ENCODE measurements around the gene ATXN7. TPM values are rescaled to one million over a fixed set of nuclear protein-coding genes. Genes with fewer than 3 reads are reported as not detected.

The ATXN7 gene
- total and polyA plus RNA-seq, 2 experiments from 2014 or later = 3.0 to 14.4 TPM

DNA sequence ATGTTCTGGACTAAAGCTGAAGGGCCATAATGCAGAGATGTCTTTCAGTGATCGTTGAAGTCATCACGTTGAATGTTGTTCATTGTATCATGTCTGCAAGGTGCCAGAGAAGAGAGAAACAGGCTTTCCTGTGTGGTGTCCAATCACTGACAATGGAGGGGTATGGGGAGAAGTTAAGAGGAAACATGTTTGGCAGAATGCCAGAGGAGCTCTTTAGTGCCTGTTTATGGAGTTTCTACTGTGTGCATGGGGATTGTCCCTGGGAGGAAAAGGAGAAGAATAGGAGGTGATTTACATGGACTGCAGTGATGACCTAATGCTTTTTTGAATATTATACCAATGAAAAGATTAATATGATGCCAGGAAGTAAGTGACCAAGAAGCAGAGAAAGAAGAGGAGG, 36.8 kb downstream of the ATXN7 start:
- H2AFZ ChIP-seq = no peak overlapping the region
- TF ChIP-seq EZH2 (IDR thresholded peaks at IDR 0.05; ENCODE audit: borderline replicate concordance) (no peak), EZH2phosphoT487 (IDR thresholded peaks at IDR 0.05; ENCODE audit: low read depth, severe bottlenecking, unreplicated experiment) (no peak)
- TF ChIP-seq, protein P1, sequence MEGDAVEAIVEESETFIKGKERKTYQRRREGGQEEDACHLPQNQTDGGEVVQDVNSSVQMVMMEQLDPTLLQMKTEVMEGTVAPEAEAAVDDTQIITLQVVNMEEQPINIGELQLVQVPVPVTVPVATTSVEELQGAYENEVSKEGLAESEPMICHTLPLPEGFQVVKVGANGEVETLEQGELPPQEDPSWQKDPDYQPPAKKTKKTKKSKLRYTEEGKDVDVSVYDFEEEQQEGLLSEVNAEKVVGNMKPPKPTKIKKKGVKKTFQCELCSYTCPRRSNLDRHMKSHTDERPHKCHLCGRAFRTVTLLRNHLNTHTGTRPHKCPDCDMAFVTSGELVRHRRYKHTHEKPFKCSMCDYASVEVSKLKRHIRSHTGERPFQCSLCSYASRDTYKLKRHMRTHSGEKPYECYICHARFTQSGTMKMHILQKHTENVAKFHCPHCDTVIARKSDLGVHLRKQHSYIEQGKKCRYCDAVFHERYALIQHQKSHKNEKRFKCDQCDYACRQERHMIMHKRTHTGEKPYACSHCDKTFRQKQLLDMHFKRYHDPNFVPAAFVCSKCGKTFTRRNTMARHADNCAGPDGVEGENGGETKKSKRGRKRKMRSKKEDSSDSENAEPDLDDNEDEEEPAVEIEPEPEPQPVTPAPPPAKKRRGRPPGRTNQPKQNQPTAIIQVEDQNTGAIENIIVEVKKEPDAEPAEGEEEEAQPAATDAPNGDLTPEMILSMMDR (IDR thresholded peaks at IDR 0.05; ENCODE audit: poor library complexity) = no peak
- WGBS (ENCODE audit: low lambda C conversion rate, missing lambda C conversion rate) = 65% methylated on average over 2 of the region's 2 CpGs
- H3K4me2 ChIP-seq = no peak overlapping the region
- H3K79me2 ChIP-seq = peaks cover 5% of the 10 kb centered on the region
- no peaks in the 10 kb centered on the region for H3K9me3 ChIP-seq (ENCODE audit: low read depth)
- no peaks in the 10 kb centered on the region for H3K27me3 ChIP-seq
- no peaks in the 10 kb centered on the region for H3K36me3 ChIP-seq (replicated peaks; ENCODE audit: insufficient read depth, low read depth)
- peaks cover 5% of the 10 kb centered on the region for H4K20me1 ChIP-seq (ENCODE audit: insufficient read depth, poor library complexity, severe bottlenecking)
- DNase-seq (ENCODE audit: low spot score) = peak; percentile 20
- H3K4me3 ChIP-seq = no peak overlapping the region
- no peaks in the 10 kb centered on the region for H3K9me2 ChIP-seq (replicated peaks; ENCODE audit: insufficient read depth)
- H3K27ac ChIP-seq = no peak overlapping the region
- H3K4me1 ChIP-seq (ENCODE audit: insufficient read depth) = no peaks in the 10 kb centered on the region

DNA sequence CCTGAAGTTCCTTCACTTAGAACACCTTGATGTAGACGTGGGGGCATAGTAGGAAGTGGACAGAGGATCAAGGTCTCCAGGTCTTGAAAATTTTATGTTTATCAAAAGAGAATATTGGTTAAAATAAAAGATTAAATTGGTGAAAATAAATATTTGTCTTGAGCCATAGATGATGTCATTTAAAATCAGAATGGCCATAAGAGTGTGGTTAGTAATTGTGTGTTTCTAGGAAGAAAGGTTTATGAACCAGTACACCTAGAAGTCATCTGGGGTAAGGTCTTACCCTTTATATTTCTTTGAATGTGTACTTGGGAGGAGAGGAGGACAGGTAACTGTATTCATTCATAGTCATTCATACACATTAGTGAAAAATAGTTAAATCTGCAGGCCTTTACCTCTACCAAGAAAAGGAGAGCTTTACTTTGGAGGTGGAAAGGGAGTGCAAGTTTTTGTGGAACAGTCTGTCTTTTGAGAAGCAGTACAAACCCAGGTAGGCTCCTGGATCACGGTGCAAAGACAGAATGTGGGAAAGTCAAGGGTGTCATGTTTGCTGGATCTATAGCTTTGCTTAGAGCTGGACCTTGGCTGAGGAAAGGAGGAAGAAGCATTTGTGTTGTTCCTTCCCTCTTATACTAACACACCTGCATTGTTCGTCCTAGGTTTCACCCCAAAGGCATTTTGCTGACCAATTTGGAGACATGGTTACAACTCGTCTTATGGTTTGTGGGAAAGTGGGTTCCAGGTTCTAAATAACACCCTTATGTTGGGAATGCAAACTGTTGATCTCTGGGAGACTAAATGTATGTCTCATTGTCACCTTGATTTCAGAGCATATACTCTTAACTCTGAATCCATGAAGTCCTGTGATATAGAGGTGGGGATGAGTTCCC, 42.3 kb downstream of the ATXN7 start:
- WGBS (ENCODE audit: low lambda C conversion rate, missing lambda C conversion rate) = 93% methylated on average over 4 of the region's 4 CpGs
- Histone ChIP-seq H4K20me1 (ENCODE audit: insufficient read depth, poor library complexity, severe bottlenecking) (peaks cover 2% of the 10 kb centered on the region), H3K4me2 (no peak overlapping the region), H2AFZ (no peak overlapping the region), H3K27ac (no peak overlapping the region), H3K9me3 (ENCODE audit: low read depth) (no peaks in the 10 kb centered on the region), H3K9me2 (replicated peaks; ENCODE audit: insufficient read depth) (no peaks in the 10 kb centered on the region), H3K27me3 (no peaks in the 10 kb centered on the region), H3K4me1 (ENCODE audit: insufficient read depth) (peaks cover 3% of the 10 kb centered on the region), H3K4me3 (no peak overlapping the region), H3K79me2 (peaks cover 20% of the 10 kb centered on the region), H3K36me3 (replicated peaks; ENCODE audit: insufficient read depth, low read depth) (no peaks in the 10 kb centered on the region)
- DNase-seq (ENCODE audit: low spot score) = no peak
- TF ChIP-seq EZH2phosphoT487 (IDR thresholded peaks at IDR 0.05; ENCODE audit: low read depth, severe bottlenecking, unreplicated experiment) = no peak
- TF ChIP-seq, protein P1 (IDR thresholded peaks at IDR 0.05; ENCODE audit: poor library complexity) = no peak
- TF ChIP-seq EZH2 (IDR thresholded peaks at IDR 0.05; ENCODE audit: borderline replicate concordance) = no peak

DNA sequence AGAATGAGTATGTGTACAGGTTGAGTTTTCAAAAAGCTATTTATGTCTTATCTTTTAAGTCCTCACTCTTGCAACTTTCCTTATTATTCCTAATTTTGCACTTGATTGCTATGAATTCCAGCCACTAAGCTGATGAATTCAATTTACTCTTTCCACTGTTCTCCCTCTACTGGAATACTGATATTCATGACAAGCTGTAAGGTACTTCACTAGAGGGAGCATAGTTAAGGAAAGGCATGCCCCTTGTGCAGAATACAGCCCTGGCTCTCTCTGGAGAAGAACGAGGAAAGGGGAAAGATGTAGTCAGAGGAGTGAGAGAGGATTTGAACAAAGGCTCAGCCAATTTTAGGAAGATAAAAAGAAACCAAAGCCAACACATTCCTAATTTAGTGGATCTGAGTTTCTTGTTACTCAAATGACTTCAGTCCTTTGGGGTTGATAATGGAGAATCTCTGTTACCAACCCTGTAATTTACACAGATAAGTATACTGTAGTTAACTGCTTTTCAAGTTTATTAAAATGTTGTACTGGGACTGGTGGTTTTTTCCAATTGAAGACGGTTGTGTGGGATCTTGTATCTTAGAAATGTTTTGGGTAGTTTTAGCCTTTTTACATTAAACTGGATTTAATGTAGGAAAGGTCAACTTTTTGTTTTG, 44.5 kb downstream of the ATXN7 start:
- DNase-seq (ENCODE audit: low spot score) = no peak
- WGBS (ENCODE audit: low lambda C conversion rate, missing lambda C conversion rate) = 55% methylated on average over 2 of the region's 2 CpGs
- H2AFZ ChIP-seq = no peak overlapping the region
- H3K79me2 ChIP-seq = peaks cover 16% of the 10 kb centered on the region
- TF ChIP-seq, protein P1 (IDR thresholded peaks at IDR 0.05; ENCODE audit: poor library complexity) = peak; percentile 24
- TF ChIP-seq EZH2 (IDR thresholded peaks at IDR 0.05; ENCODE audit: borderline replicate concordance) (no peak), EZH2phosphoT487 (IDR thresholded peaks at IDR 0.05; ENCODE audit: low read depth, severe bottlenecking, unreplicated experiment) (no peak)
- no peak overlapping the region for H3K4me2 ChIP-seq
- no peaks in the 10 kb centered on the region for H3K9me3 ChIP-seq (ENCODE audit: low read depth)
- no peaks in the 10 kb centered on the region for H3K36me3 ChIP-seq (replicated peaks; ENCODE audit: insufficient read depth, low read depth)
- H4K20me1 ChIP-seq (ENCODE audit: insufficient read depth, poor library complexity, severe bottlenecking) = peaks cover 2% of the 10 kb centered on the region
- no peak overlapping the region for H3K27ac ChIP-seq
- H3K9me2 ChIP-seq (replicated peaks; ENCODE audit: insufficient read depth) = no peaks in the 10 kb centered on the region
- peaks cover 6% of the 10 kb centered on the region for H3K4me1 ChIP-seq (ENCODE audit: insufficient read depth)
- no peaks in the 10 kb centered on the region for H3K27me3 ChIP-seq
- no peak overlapping the region for H3K4me3 ChIP-seq

Data from hepatocyte (in vitro differentiated cells).